ENCODE measurements around the gene SIAH2.

Gene SIAH2

GRCh38 chr3:150733373-150733935 is 29.5 kb downstream of the SIAH2 start:
- DNase-seq, result peak; percentile 19

- no peak for DNase-seq
These were observed 33.1 kb downstream of the SIAH2 start for GRCh38 chr3:150729682-150730360.

GRCh38 chr3:150727653-150728502 is 35.1 kb downstream of the SIAH2 start:
- DNase-seq, result no peak

- no peak for DNase-seq
These were observed 37.4 kb downstream of the SIAH2 start for GRCh38 chr3:150725548-150725947.

- DNase-seq, result no peak
These were observed 39.0 kb downstream of the SIAH2 start for GRCh38 chr3:150723946-150724345.

GRCh38 chr3:150722267-150722666 is 40.7 kb downstream of the SIAH2 start:
- no peak for DNase-seq

GRCh38 chr3:150721285-150722130 is 41.5 kb downstream of the SIAH2 start:
- peak; percentile 60 for DNase-seq

GRCh38 chr3:150720444-150720843 is 42.5 kb downstream of the SIAH2 start:
- no peak for DNase-seq

- no peak for DNase-seq
These were observed 52.9 kb downstream of the SIAH2 start for GRCh38 chr3:150710097-150710496.

- DNase-seq, result peak; percentile 90
These were observed 59.1 kb downstream of the SIAH2 start, which contains the start of gene ERICH6 for GRCh38 chr3:150703756-150704344. Gene ERICH6, minus strand, starts transcription at chr3:150703920. Its CDS starts 22 bp downstream, at chr3:150703898.

- no peak for DNase-seq
These were observed 59.6 kb downstream of the SIAH2 start for GRCh38 chr3:150703299-150703755.

GRCh38 chr3:150699068-150699639 is 63.8 kb downstream of the SIAH2 start:
- DNase-seq, result peak; percentile 36

GRCh38 chr3:150697646-150698045 is 65.3 kb downstream of the SIAH2 start:
- DNase-seq, result peak; percentile 26

- DNase-seq, result no peak
These were observed 71.4 kb downstream of the SIAH2 start for GRCh38 chr3:150691414-150692040.
